Gastrocnemius medialis (tissue), 4 donors: ENCODE measurements around the gene KCNS1.

Experiments used
- CTCF ChIP-seq, 5 experiments: fragments of 450-650 bp in 3 of 5; fragments of 200-600 bp in 2 of 5; sonication (generic) in 2 of 5; IDR thresholded peaks in 4 of 5; conservative IDR thresholded peaks in 1 of 5; 1 replicate in 4 of 5; 2 replicates in 1 of 5; pipeline ENCODE4 v1.5.1; 2016 to 2019; ENCODE audit warnings: antibody characterized with exemption in 5 of 5, mild to moderate bottlenecking in 3 of 5, moderate library complexity in 3 of 5
- POLR2A ChIP-seq, 2 donors: fragments of 450-650 bp; IDR thresholded peaks; one replicate each; pipeline ENCODE4 v1.6.1; 2017; ENCODE audit warnings: antibody characterized with exemption in 2 of 2, mild to moderate bottlenecking in 2 of 2, moderate library complexity in 2 of 2

GRCh38 chr20:45069261-45069660 lies 31.7 kb downstream of the KCNS1 start:
- TF ChIP-seq CTCF (IDR thresholded peaks at IDR 0.05 in 4 of 5, conservative IDR thresholded peaks at IDR 0.05 in 1 of 5) (no peak), POLR2A (IDR thresholded peaks at IDR 0.05) (no peak)
